ENCODE results near the gene TMSB15A.
"Not testable (repeated sequence)": the region's sequence is repeated elsewhere in the genome, so short reads cannot be mapped to it uniquely, and the experiment has no call there.

Gene TMSB15A

GRCh38 chrX:102548231-102548630 lies 31.7 kb upstream of the TMSB15A start:
- Histone ChIP-seq H3K4me2 (ENCODE audit: insufficient read depth, low read length) (no peak overlapping the region), H3K4me3 (ENCODE audit: low read depth in 1 of 2, low read length in 2 of 2) (no peak overlapping the region), H3K36me3 (ENCODE audit: insufficient read depth, low read length) (no peaks in the 10 kb centered on the region), H3K9ac (ENCODE audit: low read depth, low read length) (no peak overlapping the region), H3K79me2 (ENCODE audit: insufficient read depth, low read length) (no peaks in the 10 kb centered on the region), H3K4me1 (ENCODE audit: insufficient read depth, low read length) (no peaks in the 10 kb centered on the region), H3K9me3 (ENCODE audit: insufficient read depth, low read length, severe bottlenecking) (no peaks in the 10 kb centered on the region), H3K27me3 (ENCODE audit: insufficient read depth, low read length, poor library complexity) (no peaks in the 10 kb centered on the region), H4K20me1 (ENCODE audit: insufficient read depth, low read length) (no peaks in the 10 kb centered on the region), H3K27ac (ENCODE audit: low read length) (no peak overlapping the region), H2AFZ (ENCODE audit: low read depth, low read length) (no peak overlapping the region)
- TF ChIP-seq, protein P1, sequence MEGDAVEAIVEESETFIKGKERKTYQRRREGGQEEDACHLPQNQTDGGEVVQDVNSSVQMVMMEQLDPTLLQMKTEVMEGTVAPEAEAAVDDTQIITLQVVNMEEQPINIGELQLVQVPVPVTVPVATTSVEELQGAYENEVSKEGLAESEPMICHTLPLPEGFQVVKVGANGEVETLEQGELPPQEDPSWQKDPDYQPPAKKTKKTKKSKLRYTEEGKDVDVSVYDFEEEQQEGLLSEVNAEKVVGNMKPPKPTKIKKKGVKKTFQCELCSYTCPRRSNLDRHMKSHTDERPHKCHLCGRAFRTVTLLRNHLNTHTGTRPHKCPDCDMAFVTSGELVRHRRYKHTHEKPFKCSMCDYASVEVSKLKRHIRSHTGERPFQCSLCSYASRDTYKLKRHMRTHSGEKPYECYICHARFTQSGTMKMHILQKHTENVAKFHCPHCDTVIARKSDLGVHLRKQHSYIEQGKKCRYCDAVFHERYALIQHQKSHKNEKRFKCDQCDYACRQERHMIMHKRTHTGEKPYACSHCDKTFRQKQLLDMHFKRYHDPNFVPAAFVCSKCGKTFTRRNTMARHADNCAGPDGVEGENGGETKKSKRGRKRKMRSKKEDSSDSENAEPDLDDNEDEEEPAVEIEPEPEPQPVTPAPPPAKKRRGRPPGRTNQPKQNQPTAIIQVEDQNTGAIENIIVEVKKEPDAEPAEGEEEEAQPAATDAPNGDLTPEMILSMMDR (IDR thresholded peaks at IDR 0.05; ENCODE audit: borderline replicate concordance, extremely low read depth, low read length, poor library complexity, severe bottlenecking) = no peak
- no peak for TF ChIP-seq EZH2 (IDR thresholded peaks at IDR 0.05; ENCODE audit: borderline replicate concordance, low read depth, low read length, severe bottlenecking)
- DNase-seq (no peak), ATAC-seq (ENCODE audit: insufficient read depth, low read depth) (no peak)

- ATAC-seq (ENCODE audit: insufficient read depth, low read depth) (no peak), DNase-seq (no peak)
- TF ChIP-seq, protein P1 (IDR thresholded peaks at IDR 0.05; ENCODE audit: borderline replicate concordance, extremely low read depth, low read length, poor library complexity, severe bottlenecking) = no peak
- Histone ChIP-seq H3K9me3 (ENCODE audit: insufficient read depth, low read length, severe bottlenecking) (no peaks in the 10 kb centered on the region), H3K79me2 (ENCODE audit: insufficient read depth, low read length) (no peaks in the 10 kb centered on the region), H3K4me3 (ENCODE audit: low read depth in 1 of 2, low read length in 2 of 2) (no peak overlapping the region), H3K9ac (ENCODE audit: low read depth, low read length) (no peak overlapping the region), H4K20me1 (ENCODE audit: insufficient read depth, low read length) (no peaks in the 10 kb centered on the region), H3K4me1 (ENCODE audit: insufficient read depth, low read length) (no peaks in the 10 kb centered on the region), H3K36me3 (ENCODE audit: insufficient read depth, low read length) (no peaks in the 10 kb centered on the region), H2AFZ (ENCODE audit: low read depth, low read length) (no peak overlapping the region), H3K27me3 (ENCODE audit: insufficient read depth, low read length, poor library complexity) (no peaks in the 10 kb centered on the region), H3K4me2 (ENCODE audit: insufficient read depth, low read length) (no peak overlapping the region), H3K27ac (ENCODE audit: low read length) (no peak overlapping the region)
Observed at GRCh38 chrX:102546828-102547493, 30.4 kb upstream of the TMSB15A start.

GRCh38 chrX:102546175-102546574 lies 29.6 kb upstream of the TMSB15A start:
- H3K4me2 ChIP-seq (ENCODE audit: insufficient read depth, low read length); H4K20me1 ChIP-seq (ENCODE audit: insufficient read depth, low read length); H3K27ac ChIP-seq (ENCODE audit: low read length); H2AFZ ChIP-seq (ENCODE audit: low read depth, low read length); H3K4me1 ChIP-seq (ENCODE audit: insufficient read depth, low read length); H3K27me3 ChIP-seq (ENCODE audit: insufficient read depth, low read length, poor library complexity); H3K9me3 ChIP-seq (ENCODE audit: insufficient read depth, low read length, severe bottlenecking); H3K79me2 ChIP-seq (ENCODE audit: insufficient read depth, low read length); ATAC-seq (ENCODE audit: insufficient read depth, low read depth); DNase-seq; H3K36me3 ChIP-seq (ENCODE audit: insufficient read depth, low read length); H3K4me3 ChIP-seq (ENCODE audit: low read depth in 1 of 2, low read length in 2 of 2); H3K9ac ChIP-seq (ENCODE audit: low read depth, low read length): not testable (repeated sequence)

DNA sequence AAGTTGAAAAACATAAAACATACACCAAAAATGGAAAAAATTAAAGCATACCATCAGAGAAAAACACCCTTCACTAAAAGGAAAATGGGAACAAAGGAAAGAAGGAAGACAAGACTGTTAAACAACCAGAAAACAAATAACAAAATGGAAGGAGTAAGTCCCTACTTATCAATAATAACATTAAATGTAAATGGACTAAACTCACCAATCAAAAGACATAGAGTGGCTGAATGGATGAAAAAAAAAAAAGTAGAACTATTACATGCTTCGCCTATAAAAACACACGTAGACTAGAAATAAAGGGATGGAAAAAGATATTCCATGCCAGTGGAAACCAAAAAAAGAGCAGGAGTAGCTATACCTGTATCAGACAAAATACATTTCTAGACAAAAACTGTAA lies 19.4 kb upstream of the TMSB15A start:
- Histone ChIP-seq H4K20me1 (ENCODE audit: insufficient read depth, low read length) (no peaks in the 10 kb centered on the region), H3K36me3 (ENCODE audit: insufficient read depth, low read length) (no peaks in the 10 kb centered on the region), H3K4me3 (ENCODE audit: low read depth in 1 of 2, low read length in 2 of 2) (no peak overlapping the region), H3K27ac (ENCODE audit: low read length) (no peak overlapping the region), H3K9me3 (ENCODE audit: insufficient read depth, low read length, severe bottlenecking) (no peaks in the 10 kb centered on the region), H3K79me2 (ENCODE audit: insufficient read depth, low read length) (no peaks in the 10 kb centered on the region), H3K9ac (ENCODE audit: low read depth, low read length) (no peak overlapping the region), H3K4me2 (ENCODE audit: insufficient read depth, low read length) (no peak overlapping the region), H3K27me3 (ENCODE audit: insufficient read depth, low read length, poor library complexity) (no peaks in the 10 kb centered on the region), H2AFZ (ENCODE audit: low read depth, low read length) (no peak overlapping the region), H3K4me1 (ENCODE audit: insufficient read depth, low read length) (no peaks in the 10 kb centered on the region)
- TF ChIP-seq, protein P1 (IDR thresholded peaks at IDR 0.05; ENCODE audit: borderline replicate concordance, extremely low read depth, low read length, poor library complexity, severe bottlenecking) = no peak
- no peak for TF ChIP-seq EZH2 (IDR thresholded peaks at IDR 0.05; ENCODE audit: borderline replicate concordance, low read depth, low read length, severe bottlenecking)
- no peak for DNase-seq
- ATAC-seq (ENCODE audit: insufficient read depth, low read depth) = no peak
